HG02981 (cell line): ENCODE results near the gene CAMSAP3.
"Not testable (repeated sequence)": the region's sequence is repeated elsewhere in the genome, so short reads cannot be mapped to it uniquely, and the experiment has no call there.

Experiments
- ATAC-seq: cut with Tn5 transposase; IDR thresholded peaks from one replicate; pipeline ENCODE4 v1.9.1; 2021; ENCODE audit warnings: mild to moderate bottlenecking, moderate library complexity; ENCODE audit not compliant: unreplicated experiment

The CAMSAP3 gene

DNA sequence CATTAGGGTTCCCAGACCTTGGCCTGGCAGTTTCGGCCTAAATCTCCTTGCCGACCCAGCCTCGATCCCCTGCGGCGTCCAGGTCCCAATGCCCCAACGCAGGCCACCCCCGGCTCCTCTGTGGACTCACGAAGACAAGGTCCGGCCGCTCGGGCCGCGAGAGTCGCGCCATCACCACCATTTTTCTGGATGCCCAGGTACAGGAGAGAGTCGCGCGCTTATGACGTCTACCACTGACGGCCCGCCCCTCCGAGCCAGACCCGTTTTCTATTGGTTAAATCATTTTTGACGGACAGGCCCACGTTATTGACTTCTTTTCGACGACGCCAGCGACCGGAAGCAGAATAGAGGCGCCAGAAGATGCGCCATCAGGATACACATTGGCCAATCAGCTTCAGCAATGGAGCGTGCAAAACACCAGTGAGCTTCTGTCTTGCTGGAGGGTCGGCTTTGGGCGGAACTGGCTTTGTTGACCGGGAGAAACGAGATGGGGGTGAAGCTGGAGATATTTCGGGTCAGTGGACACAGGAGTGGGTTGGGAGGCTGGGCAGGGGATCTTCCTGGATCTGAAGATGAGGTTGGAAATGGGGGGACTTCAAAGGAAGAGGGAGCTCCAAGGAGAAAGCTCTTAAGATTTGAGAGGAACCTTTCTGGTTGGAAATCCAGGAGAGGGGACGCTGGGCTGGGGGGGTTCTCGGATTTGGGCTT is 33.8 kb downstream of the CAMSAP3 start, which contains the start of the genes PET100 and XAB2:
PET100 (plus strand) TSS at position 447 of the 708 bp plus-strand sequence; CDS start at position 488, 41 bp downstream.
XAB2 (minus strand) TSS at position 199 of the 708 bp plus-strand sequence; CDS start at position 181, 18 bp downstream.
- peak; percentile 94 for ATAC-seq

- ATAC-seq: no peak
These were observed 35.9 kb downstream of the CAMSAP3 start for GRCh38 chr19:7631577-7631976.

DNA sequence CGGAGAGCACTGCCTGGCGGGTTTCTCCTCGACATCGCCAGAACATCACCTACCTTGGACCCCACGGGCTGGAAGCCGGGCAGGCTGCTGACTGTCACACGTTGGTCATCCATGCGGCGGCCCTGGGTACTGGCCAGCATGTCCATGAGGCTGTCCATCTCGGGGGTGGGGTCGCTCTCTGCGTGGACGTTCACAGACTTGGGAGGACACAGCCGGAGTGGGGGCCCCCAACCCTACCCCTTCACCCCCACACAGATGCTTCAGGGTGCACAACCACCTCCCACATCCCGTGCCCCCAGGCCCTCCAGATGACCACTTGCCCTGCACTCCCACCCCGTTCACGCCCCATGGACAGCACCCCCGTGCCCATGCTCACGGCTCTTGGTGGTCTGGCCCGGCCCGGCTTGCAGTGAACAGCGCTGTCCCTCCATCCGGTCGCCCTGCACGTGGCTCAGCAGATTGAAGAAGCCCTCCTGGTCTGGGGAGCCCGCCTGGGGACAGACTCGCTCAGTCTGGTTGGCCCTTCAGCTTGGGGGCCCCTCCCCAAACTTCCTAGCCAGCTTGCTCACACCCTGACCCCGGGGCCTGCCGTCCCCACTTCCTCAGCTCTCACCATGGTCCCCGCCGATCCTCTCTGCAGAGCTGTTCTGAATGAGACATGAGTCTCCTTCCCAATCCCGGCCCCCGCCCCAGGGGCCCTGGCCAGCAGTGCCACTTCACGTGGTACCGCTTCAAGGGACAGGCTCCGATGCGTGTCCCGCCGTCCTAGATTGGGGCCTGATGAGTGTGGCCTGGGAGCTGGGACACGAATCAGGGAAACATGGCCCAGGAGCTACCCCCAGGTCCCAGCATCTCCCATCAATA is 36.9 kb downstream of the CAMSAP3 start:
- ATAC-seq: no peak

GRCh38 chr19:7633698-7634097 is 38.0 kb downstream of the CAMSAP3 start, which contains the start of gene PCP2:
Gene PCP2 (minus strand): TSS chr19:7633719. CDS start chr19:7633457, 262 bp downstream.
- ATAC-seq: no peak

DNA sequence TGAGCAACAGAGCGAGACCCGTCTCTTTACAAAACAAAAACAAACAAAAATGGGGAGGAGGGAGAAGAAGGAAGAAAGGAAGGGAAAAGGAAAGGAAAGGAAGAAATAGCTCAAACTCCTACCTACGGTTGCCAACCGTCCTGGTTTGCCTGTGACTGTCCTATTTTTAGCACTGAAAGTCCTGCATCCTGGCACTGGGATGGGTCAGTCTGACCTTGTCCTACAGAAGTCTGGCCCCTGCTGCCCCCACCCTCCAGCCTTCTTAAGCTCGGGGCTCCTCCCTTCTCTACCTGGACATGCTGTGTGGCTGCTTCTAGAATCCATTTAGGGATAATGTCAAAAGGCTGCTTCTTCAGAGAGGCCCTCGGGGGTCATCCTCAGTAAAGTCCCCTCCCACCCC is 40.0 kb downstream of the CAMSAP3 start:
- no peak for ATAC-seq

- no peak for ATAC-seq
These were observed 40.6 kb downstream of the CAMSAP3 start for GRCh38 chr19:7636317-7636690.

DNA sequence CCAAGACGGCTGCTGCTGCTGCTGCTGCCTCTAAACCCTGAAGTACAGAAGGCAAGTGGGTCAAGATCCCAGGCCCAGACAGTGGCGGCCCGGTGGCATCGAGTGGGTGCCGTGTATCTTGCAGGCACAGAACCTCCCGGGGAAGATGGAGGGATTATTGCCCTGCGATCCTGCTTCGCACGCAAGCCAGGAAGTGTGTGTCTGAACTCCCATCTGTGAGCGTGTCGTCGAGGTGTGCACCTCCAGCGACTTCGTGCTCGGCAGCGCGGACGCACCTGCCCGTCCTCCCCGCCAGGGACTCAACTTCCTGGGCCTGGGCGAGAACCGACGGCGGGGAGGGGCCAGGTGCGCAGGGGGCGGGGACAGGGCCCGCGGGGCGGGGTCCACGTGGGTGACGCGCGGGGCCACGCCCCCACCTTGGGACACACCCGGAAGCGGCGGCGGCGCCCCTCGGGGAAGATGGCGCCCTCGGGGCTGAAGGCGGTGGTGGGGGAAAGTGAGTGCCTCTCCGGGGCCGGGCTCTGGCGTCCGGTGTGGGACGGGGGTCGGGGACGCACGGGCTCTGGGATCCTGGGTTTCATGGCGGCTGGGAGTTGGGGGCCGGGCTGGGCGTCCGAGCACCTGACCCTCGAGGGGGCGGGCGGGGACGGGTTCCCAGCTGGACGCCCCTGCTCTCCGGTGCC is 41.2 kb downstream of the CAMSAP3 start, which contains the start of gene STXBP2:
STXBP2 (plus strand) TSS at position 420 of the 683 bp plus-strand sequence; CDS start at position 460, 40 bp downstream.
- peak; percentile 69 for ATAC-seq

DNA sequence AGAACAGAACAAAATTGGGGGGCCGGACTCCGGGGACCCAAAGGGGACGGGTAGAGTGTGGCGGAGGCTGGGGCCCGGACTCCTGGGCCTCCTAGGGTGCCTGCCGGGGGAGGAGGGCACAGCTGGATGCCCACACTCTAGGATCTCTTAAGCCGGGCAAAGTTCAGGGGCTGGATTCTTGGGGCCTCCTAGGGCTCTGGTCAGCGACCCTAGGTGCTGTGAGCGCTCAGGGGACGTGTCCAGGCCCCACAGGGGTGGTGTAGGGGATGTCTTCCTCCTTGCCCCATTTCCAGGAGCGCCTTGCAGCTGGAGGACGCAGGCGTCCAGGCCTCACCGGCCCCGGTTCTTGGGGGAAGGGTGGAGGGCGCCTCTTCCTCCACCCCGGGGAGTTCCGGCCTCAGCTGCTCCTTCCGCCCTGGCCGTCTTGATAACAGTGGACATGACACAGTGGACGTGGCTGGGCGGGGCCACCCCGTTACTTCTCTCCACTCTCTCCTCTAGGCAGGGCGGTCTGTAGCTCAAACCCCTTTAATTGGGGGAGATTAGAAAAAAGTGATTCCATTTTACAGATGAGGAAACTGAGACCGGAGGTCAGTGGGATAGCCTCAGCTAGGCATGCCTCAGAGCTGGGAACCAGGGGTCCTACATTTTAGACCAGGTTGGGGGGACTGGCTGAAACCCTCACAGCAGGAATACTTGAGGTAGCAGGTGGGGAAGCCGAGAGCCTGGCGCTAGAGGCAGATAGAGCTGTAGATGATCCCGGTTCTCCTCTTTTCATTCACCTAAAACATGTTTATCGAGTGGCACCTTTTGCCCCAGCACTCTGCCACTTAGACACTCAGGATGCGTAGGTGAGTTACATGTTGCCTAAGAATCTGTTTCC is 42.0 kb downstream of the CAMSAP3 start:
- peak; percentile 7 for ATAC-seq

- ATAC-seq: no peak
These were observed 43.3 kb downstream of the CAMSAP3 start for GRCh38 chr19:7638802-7639465.

- no peak for ATAC-seq
These were observed 44.2 kb downstream of the CAMSAP3 start for GRCh38 chr19:7639863-7640348.

- ATAC-seq: no peak
These were observed 45.1 kb downstream of the CAMSAP3 start for GRCh38 chr19:7640803-7641202.

DNA sequence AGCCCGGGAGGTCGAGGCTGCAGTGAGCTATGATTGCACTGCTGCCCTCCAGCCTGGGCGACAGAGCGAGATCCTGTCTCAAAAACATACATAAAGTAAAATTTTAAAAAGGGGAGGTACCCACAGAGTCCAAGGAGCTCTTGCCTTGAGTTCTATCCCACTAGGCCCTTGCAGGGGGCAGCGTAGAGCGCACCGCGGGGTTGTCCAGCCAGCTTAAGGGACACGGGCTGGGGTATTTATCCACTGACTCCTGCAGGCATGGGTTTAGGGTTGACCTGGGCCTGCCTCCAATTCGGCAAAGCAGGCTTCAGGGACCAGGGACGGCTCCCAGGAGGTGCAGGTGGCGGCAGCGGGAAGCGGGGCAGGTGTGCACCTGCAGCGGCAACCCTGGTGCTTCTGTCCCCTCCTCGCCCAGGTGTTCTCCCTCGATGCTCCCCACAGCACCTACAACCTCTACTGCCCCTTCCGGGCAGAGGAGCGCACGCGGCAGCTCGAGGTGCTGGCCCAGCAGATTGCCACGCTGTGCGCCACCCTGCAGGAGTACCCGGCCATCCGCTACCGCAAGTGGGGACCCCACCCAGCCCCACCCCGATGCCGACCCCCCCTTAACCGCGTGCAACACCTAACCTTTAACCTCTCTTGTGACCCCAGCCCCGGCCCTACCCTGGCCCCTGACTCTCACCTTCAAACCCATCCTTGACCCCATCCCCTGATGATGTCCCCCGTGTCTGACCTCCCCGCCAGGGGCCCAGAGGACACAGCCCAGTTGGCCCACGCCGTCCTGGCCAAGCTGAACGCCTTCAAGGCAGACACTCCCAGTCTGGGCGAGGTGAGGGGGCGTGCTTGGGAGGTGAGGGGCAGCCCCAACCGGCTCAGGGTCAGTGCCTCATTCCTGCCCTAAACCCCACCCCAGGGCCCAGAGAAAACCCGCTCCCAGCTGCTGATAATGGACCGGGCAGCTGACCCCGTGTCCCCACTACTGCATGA is 45.9 kb downstream of the CAMSAP3 start:
- ATAC-seq: no peak

DNA sequence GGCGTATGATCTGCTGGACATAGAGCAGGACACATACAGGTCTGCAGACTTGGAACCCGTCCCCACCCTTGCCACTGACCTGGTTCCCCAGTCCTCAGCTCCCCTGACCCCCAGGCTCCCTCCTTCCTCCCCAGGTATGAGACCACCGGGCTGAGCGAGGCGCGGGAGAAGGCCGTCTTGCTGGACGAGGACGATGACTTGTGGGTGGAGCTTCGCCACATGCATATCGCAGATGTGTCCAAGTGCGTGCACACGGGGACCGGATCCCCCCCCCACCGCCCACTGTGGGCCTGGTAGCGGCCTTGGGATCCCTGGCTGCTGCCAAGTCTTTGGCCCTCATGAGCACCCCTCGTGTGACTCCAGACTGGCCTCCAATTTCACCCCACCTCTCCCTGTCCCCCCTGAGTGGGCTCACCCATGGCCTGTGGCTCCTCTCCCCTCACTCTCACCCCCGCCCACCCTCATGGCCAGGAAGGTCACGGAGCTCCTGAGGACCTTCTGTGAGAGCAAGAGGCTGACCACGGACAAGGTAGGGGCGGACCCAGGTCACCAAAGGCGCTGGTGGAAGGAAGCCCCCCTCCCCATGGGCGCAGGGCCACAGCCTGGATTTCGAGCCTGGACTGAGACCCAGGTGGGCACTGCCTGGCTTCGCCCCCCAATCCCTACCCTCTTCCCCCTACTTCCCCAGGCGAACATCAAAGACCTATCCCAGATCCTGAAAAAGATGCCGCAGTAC is 46.8 kb downstream of the CAMSAP3 start:
- ATAC-seq: no peak

GRCh38 chr19:7643031-7643415 is 47.4 kb downstream of the CAMSAP3 start:
- ATAC-seq: no peak

DNA sequence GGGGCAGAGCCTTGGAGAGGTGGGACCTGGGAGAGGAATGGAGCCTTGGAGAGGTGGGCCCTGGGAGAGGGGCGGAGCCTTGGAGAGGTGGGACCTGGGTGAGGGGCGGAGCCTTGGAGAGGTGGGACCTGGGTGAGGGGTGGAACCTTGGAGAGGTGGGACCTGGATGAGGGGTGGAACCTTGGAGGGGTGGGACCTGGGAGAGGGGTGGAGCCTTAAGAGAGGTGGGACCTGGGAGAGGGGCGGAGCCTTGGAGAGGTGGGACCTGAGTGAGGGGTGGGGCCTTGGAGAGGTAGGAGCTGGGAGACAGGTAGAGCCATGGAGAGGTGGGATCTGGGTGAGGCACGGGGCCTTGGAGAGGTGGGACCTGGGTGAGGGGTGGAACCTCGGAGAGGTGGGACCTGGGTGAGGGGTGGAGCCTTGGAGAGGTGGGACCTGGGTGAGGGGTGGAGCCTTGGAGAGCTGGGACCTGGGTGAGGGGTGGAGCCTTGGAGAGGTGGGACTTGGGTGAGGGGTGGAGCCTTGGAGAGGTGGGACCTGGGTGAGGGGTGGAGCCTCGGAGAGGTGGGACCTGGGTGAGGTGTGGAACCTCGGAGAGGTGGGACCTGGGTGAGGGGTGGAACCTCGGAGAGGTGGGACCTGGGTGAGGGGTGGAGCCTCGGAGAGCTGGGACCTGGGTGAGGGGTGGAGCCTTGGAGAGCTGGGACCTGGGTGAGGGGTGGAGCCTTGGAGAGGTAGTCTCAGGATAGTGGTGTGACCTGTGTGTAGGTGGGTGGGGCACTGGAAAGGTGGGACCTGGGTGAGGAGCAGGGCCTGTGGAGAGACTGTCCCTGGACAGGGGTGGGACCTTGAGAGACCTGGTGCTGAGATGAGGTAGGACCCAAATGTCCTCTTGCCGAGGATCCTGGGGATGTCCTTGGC is 48.2 kb downstream of the CAMSAP3 start:
- not testable (repeated sequence) for ATAC-seq

- ATAC-seq: no peak
These were observed 48.9 kb downstream of the CAMSAP3 start for GRCh38 chr19:7644550-7644877.

DNA sequence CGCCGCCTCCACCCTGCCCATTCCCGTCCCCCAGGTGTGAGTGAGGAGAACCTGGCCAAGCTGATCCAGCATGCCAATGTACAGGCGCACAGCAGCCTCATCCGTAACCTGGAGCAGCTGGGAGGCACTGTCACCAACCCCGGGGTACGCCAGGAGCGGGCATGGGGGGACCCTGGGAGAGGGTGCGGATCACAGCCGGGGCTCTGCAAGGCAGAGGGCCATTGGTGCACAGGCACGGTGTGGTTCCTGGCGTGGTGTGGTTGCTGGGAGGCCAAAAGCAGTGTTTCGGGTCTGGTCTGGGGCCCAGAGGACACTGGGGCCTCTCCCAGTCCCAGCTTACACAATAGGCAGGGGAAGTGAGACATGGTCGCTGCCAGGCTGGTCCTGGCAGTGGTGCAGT is 49.5 kb downstream of the CAMSAP3 start:
- ATAC-seq: no peak
